HG03108 (cell line): Measurements from ENCODE around the gene HMGCS1.
"Not testable (repeated sequence)": the region's sequence is repeated elsewhere in the genome, so short reads cannot be mapped to it uniquely, and the experiment has no call there.

Source experiments
- ATAC-seq: cut with Tn5 transposase; IDR thresholded peaks from one replicate; pipeline ENCODE4 v1.9.1; 2021; ENCODE audit warnings: moderate library complexity; ENCODE audit not compliant: unreplicated experiment

The HMGCS1 gene

DNA sequence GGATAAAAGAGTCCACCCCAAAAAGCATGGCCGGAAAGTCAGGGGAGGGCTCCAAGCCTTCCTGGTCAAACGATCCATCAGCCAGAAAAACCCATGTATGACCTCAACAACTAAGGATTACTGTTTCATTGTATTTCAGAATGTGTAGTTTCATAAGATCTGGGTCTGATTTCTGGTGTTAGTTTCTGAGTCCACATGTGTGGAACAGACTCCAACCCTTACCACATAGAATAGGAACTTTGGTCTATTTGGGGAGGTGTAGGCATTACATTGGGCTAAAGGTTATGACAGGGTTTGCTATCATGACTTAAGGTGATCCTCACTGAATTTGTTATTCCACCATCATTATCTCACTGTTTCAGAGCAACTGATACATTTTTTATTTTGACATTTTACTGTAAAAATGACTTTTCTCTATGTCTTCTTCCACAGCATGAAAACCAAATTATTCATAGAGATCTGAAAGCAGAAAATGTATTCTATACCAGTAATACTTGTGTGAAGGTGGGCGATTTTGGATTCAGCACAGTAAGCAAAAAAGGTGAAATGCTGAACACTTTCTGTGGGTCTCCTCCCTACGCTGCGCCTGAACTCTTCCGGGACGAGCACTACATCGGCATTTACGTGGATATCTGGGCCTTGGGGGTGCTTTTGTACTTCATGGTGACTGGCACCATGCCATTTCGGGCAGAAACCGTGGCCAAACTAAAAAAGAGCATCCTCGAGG is 33.5 kb downstream of the HMGCS1 start:
- no peak for ATAC-seq

DNA sequence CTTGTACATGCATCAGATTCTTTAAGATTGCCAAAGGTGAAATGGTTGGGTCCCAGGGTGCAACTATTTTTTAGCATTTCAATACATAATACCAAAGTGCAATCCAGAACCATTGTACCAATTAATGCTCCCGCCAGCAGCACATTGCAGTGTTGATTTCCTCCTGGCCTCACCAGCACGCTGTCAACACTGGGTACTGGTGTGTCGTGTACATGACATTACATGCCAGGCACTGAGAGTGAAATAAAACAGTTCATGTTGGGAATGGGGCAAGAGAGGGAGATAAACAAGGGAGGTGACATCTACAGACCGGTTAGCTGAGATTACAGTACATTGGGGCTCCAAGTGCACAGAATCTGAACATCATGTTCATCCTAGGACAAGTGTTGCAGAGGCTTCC is 37.8 kb downstream of the HMGCS1 start:
- ATAC-seq: no peak

DNA sequence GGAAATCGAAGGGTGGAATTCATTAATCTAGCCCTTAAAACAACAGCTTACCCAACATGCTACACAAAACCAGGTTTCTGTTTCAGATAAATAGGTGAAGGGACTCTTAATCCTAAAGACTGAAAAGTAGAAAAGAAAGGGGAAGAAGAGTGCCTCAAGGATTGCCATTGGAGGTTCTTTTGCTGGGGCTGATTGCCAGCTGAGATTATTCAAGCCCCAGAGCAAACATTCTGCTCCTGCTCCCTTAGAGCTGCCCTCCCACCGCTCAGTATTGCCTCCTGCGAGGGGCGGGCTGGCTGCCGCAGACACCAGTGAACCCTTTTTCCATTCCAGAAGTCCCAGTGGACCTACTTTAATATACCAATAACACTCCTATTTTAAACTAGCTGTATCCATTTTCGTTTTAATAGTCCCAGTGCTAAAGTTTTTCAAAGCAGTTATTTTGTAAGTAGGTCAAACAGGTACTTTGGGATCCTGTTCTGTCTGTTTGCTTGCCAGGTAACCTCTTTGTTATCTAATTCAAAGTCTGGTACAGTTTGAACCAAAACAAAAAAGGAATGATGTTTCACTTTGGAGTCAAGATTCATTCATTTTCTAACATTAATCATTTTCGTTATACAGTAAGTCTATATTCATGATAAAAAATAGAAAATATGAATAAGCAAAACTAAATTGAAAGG is 38.6 kb downstream of the HMGCS1 start:
- no peak for ATAC-seq

DNA sequence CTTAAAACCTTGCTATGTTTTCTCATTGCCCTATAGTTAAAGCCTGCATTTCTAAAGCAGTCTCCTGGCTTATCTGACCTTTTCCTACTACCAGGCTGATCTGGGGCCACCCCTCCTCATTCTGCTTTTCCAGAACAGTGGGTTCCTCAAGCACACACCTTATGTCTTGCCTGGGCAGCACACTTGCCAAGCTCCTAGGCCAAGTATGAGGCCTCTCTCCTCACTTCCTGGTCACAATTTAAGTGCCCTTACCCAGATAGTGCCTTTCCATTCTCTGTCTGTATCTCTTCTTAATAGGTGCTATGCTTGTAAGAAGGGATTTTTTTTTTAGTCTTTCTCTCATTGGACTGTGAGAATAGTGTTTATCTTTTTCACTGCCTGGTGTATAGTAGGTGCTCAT is 39.7 kb downstream of the HMGCS1 start:
- ATAC-seq: no peak

DNA sequence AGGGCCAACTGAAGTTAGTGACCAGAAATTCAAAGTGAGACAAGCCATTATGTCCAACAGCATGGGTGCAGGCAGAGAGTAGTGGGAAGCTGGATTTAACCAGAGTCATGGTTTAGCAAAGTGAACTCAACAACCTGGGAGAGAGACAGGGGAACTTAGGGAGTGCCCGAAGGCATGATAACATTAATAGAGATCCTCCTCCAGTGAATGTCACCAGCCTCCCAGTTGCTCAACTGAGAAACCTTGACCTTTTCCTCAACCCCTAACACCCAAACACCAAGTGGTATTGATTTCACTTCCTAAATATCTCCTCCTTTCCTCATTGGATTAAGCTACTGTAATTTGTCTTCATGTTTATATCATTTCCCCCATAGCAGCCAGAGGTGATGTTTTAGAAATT is 42.6 kb downstream of the HMGCS1 start:
- ATAC-seq: no peak

DNA sequence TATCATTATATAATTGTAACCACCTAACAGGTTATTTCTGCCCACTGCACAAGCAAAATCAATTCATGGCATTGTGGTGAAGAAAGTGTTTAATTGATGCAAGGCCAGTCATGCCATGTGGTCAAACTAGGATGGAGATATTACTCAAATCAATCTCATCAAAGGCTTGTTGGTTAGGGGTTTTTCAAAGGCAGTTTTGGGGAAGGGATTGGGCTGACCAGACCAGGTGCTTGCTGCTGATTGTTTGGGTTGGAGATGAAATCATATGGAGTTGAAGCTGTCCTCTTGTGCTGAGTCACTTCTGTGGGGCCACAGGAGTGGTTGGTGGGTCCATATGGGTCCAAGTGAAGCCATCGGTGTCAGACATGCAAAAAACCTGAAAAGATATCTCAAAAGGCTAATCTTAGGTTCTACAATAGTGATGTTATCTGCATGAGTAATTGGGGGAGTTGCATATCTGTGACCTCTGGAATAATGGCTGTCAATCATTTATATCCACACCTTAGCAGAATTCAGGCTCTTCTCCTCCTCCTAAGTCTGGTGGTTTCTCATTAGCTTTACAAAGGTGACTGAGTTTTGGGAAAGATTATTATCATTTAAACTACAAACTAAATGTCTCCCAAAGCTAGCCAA is 44.9 kb downstream of the HMGCS1 start:
- ATAC-seq: peak; percentile 74

DNA sequence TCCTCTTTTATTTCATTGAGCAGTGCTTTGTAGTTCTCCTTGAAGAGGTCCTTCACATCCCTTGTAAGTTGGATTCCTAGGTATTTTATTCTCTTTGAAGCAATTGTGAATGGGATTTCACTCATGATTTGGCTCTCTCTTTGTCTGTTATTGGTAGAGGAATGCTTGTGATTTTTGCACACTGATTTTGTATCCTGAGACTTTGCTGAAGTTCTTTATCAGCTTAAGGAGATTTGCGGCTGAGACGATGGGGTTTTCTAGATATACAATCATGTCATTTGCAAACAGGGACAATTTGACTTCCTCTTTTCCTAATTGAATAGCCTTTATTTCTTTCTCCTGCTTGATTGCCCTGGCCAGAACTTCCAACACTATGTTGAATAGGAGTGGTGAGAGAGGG is 50.9 kb downstream of the HMGCS1 start:
- not testable (repeated sequence) for ATAC-seq

DNA sequence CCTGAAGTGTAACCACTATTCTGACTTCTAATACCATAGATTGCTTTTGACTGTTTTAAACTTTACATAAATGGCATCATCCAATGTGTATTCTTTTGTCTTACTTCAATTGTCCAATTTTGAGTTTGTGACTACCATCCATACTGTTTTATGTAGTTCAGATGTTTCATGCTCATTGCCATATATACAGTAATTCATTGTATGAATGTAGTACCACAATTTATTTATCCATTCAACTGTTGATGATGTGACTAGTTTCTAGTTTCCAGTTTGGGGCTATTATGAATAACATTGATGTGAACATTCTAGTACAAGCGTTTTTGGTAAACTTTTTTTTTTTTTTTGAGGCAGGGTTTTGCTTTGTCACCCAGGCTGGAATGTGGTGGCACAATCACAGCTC is 55.1 kb downstream of the HMGCS1 start:
- ATAC-seq: no peak

DNA sequence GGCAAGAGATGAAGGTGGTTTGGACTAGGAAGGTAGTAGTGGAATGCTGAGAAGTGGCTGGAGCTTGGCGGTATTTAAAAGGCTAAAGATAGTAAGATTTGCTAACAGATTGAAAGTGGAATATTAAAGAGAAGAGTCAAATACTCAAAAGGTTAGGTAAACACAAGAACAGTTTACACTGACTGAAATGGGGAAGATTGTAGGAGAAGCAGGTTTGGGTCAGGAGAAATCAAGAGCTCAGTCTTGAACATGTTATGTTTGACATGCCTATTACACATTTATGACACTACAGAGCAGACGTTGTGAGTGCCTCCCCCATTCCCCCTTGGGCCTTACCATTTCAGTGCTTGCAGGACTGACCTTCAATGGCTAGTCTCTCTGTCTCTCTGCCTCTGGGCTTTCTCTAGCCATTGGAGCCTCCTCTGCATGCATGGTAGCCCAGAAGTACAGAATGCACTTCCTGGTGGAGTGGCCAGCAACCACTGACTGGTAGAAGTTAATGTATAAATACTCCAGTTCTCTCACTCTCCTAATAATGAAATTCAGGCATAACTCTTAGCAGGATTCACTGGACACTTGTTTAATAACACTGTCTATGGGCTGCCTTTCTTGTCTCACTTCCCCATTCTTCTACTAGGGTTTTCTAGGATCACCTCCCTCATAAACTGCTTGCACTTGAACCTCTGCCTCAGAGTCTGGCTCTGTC is 56.8 kb downstream of the HMGCS1 start:
- peak; percentile 57 for ATAC-seq

DNA sequence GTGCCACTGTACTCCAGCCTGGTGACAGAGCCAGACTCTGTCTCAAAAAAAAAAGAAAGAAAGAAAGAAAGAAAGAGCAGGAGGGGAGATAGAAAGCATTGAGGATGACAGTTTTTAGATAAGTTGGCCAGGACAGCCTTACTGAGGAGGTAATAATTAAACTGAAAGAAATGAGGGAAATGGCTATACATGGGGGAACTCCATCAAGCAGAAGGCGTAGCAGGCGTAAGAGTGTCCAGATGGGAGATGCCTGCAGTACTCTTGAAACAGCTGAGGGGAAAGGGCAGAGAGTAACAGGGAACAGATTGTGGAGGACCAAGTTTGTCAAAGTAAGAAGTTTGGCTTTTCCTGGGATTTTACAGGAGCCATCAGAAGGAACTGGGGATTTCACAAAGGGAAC is 57.5 kb downstream of the HMGCS1 start:
- no peak for ATAC-seq

DNA sequence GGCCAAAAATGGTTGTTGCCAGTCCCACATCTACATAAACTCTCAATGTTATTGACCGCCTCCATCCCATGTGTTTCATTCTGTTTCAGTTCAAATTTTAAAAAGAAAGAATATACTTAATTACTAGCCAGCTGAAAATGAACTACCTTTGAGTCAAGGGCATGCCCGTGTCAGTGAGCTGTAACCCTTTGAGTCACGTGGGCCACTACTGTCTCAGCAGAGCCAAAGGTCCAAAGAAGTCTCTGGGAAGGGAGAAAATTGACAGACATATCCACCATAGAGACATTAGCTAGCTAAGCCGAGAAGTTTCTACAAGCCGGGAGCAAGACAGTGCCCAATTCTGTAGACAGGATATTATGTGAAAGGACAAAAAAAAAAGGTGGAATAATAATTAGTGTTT is 61.5 kb downstream of the HMGCS1 start:
- no peak for ATAC-seq

DNA sequence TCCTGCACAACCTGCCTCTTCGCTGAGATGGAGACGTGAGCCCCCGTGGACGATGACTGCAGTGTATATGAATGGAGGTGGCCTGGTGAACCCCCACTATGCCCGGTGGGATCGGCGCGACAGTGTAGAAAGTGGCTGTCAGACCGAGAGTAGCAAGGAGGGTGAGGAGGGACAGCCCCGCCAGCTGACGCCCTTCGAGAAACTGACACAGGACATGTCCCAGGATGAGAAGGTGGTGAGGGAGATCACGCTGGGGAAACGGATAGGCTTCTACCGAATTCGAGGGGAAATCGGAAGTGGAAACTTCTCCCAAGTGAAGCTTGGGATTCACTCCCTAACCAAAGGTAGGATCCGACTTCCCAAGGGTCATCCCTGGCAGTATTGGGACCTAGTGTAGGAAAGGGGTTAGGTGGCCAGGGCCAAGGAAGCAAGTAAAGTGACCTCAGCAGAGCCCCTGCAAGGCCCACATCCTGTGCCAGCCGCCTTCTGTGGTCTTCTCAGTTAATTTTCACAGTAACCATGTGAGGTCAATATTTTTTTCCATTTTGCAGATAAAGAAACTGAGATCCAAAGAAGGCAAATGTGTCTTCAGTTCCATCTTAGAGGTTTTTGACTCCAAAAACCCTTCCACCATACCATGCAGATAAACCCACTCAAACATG is 67.4 kb downstream of the HMGCS1 start:
- peak; percentile 61 for ATAC-seq

DNA sequence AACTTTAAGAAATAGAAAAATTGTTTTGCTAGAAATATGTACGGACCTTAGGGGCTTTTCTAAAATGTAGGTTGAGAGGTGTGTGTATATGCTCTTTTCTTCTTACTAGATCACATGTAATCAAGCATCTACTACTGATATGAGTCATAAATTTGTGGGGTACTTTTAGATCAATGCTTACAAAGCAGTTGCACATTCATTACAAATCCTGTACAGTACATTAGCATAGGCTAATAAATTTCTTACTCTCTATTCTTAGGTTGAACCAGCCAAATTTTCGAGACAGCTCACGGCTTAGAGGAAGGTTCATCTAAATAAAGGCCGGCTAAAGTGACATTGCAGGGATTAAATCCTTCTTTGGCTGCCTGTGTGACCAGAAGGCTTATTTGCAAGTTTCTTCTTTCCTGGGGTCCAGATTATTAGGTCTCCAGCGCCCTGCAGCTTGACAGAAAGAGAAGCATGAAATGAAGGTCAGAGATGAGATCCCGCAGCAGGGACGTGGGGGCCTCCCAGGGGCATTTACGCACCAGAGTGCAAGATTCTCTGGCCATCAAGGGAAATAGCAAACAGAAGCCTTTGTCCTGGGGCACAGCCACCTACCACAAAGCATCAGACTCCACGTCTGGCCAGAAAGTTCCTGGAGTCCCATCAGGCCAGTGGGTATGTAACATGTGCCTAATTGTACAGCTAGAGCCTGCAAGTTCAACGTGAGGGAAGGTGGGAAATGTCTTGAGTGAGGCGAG is 68.2 kb downstream of the HMGCS1 start:
- ATAC-seq: peak; percentile 57

DNA sequence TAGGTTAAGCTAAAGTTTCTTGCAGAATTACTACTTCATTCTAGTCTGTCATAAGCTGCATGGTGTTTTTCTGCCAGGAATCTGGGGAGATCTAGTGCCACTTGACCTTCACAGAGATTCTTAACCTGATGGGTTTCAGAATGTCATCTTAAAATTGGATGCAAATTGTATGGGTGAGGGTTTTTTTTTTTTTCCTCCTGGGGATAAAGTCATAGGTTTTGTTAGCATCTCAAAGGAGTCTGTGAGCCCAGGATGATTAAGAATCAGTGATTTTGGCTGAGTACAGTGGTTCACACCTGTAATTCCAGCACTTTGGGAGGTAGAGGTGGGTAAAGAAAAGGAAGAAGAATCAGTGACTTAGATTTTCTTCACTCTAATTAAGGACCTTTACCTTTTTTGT is 69.9 kb downstream of the HMGCS1 start:
- ATAC-seq: no peak

DNA sequence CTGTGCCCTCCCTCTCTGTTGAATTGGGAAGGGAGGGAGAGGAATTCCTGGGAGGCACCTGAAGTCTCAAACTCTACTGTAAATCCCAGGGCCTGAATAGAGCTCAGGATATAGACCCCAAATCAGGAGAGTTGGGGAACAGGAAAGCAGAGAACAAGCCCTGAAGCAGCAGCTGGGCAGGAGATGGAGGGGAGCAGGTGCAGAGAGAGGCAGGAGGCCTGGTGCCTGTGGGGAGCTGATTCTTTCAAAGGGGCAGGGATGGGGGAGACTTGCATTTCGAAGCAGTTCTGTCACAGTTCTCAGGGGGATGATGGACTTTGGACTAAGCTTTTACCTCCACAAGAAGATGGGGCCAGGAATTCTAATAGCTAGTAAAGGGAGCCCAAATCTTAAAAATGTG is 71.0 kb downstream of the HMGCS1 start:
- ATAC-seq: no peak
